HEK293T (cell line): Measurements from ENCODE around the gene TTLL12.

Source experiments
- CTCF ChIA-PET: fragments of 350-600 bp; formaldehyde crosslinking; extraction: SDS; loops from one replicate; lab custom pipeline; 2021; ENCODE audit warnings: antibody characterized with exemption, inconsistent platforms; lab: Yijun Ruan, JAX
- POLR2A ChIA-PET: fragments of 350-600 bp; formaldehyde crosslinking; extraction: SDS; loops from one replicate; lab custom pipeline; 2020; ENCODE audit warnings: antibody characterized with exemption, inconsistent platforms; lab: Yijun Ruan, JAX
- DNase-seq: peaks from one replicate; pipeline ENCODE4 v3.0.0; 2012; ENCODE audit warnings: mixed read lengths; ENCODE audit errors: extremely low spot score
- ARNT ChIP-seq: fragments of 450-650 bp; IDR thresholded peaks from 2 replicates; pipeline ENCODE4 v1.6.1; 2017; ENCODE audit warnings: mild to moderate bottlenecking
- BHLHE40 ChIP-seq: fragments of 450-650 bp; IDR thresholded peaks from 2 replicates; pipeline ENCODE4 v1.6.1; 2016; ENCODE audit warnings: mild to moderate bottlenecking, moderate library complexity, borderline replicate concordance
- CTBP1 ChIP-seq: fragments of 450-650 bp; IDR thresholded peaks from 2 replicates; pipeline ENCODE4 v1.6.1; 2016; ENCODE audit warnings: borderline replicate concordance
- ELF4 ChIP-seq: fragments of 450-650 bp; IDR thresholded peaks from 2 replicates; pipeline ENCODE4 v1.6.1; 2017; ENCODE audit warnings: antibody characterized with exemption
- FOXA1 ChIP-seq: fragments of 450-650 bp; IDR thresholded peaks from 2 replicates; pipeline ENCODE4 v1.6.1; 2016; ENCODE audit warnings: mild to moderate bottlenecking
- FOXK2 ChIP-seq: fragments of 450-650 bp; IDR thresholded peaks from 2 replicates; pipeline ENCODE4 v1.6.1; 2016; ENCODE audit warnings: mild to moderate bottlenecking
- FOXM1 ChIP-seq: fragments of 450-650 bp; IDR thresholded peaks from 2 replicates; pipeline ENCODE4 v1.6.1; 2017; ENCODE audit warnings: mild to moderate bottlenecking, borderline replicate concordance
- HDGF ChIP-seq: fragments of 450-650 bp; IDR thresholded peaks from 2 replicates; pipeline ENCODE4 v1.6.1; 2017; ENCODE audit warnings: antibody characterized with exemption, borderline replicate concordance
- L3MBTL2 ChIP-seq: fragments of 450-650 bp; conservative IDR thresholded peaks from 2 replicates; pipeline ENCODE4 v1.6.1; 2016; ENCODE audit warnings: mild to moderate bottlenecking
- LEF1 ChIP-seq: fragments of 450-650 bp; IDR thresholded peaks from 2 replicates; pipeline ENCODE4 v1.6.1; 2017; ENCODE audit warnings: mild to moderate bottlenecking, borderline replicate concordance
- NFRKB ChIP-seq: fragments of 450-650 bp; IDR thresholded peaks from 2 replicates; pipeline ENCODE4 v1.6.1; 2016; ENCODE audit warnings: mild to moderate bottlenecking, moderate library complexity
- PKNOX1 ChIP-seq: fragments of 450-650 bp; IDR thresholded peaks from 2 replicates; pipeline ENCODE4 v1.6.1; 2016
- SP1 ChIP-seq: fragments of 450-650 bp; IDR thresholded peaks from 2 replicates; pipeline ENCODE4 v1.6.1; 2017
- SUZ12 ChIP-seq: fragments of 450-650 bp; IDR thresholded peaks from 2 replicates; pipeline ENCODE4 v1.6.1; 2016; ENCODE audit warnings: mild to moderate bottlenecking
- TARDBP ChIP-seq: fragments of 450-650 bp; IDR thresholded peaks from 2 replicates; pipeline ENCODE4 v1.6.1; 2016
- ZNF384 ChIP-seq: fragments of 450-650 bp; IDR thresholded peaks from 2 replicates; pipeline ENCODE4 v1.6.1; 2016

TTLL12 gene

GRCh38 chr22:43220625-43221380 lies 33.9 kb upstream of the TTLL12 start:
- DNase-seq = no peak
- CTCF ChIA-PET = interaction anchor here (1.1 to 2.2 kb wide), 2 partner anchors 11 to 33 kb away, joined by 3 to 9 read pairs; no protein-coding TSS in a partner anchor
- POLR2A ChIA-PET = no interaction called here
- TF ChIP-seq PKNOX1 (no peak), ELF4 (no peak), TARDBP (no peak), LEF1 (no peak), SUZ12 (no peak), BHLHE40 (no peak), FOXM1 (no peak), ARNT (no peak), L3MBTL2 (no peak), NFRKB (no peak), FOXA1 (no peak), SP1 (no peak), ZNF384 (no peak), CTBP1 (no peak), FOXK2 (no peak), HDGF (no peak)

DNA sequence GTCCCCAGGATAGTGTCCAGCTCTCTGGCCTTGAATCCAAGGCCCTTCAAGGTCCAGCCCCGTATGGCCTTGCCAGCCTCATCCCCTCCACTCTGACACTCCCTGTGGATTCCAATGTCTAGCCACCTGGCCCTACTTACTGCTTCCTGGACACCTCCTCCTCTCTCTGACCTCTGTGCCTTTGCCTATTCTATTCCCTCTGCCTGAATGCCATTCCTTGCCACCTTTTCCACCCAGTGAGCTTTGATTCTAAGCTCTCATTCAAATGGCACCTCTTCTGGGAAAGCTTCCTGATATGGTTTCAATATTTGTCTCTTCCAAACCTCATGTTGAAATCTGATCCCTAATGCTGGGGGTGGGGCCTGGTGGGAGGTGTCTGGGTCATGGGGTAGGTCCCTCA lies 31.9 kb upstream of the TTLL12 start:
- TF ChIP-seq TARDBP (no peak), ARNT (no peak), FOXM1 (no peak), ELF4 (no peak), PKNOX1 (no peak), SP1 (no peak), ZNF384 (no peak), L3MBTL2 (no peak), BHLHE40 (no peak), HDGF (no peak), FOXA1 (no peak), NFRKB (no peak), FOXK2 (no peak), LEF1 (no peak), CTBP1 (no peak)
- ChIA-PET POLR2A (interaction anchor here (1.2 kb wide), 1 partner anchor 31 kb away, joined by 4 read pairs; no protein-coding TSS in a partner anchor), CTCF (interaction anchor here (0.6 to 1.3 kb wide), 2 partner anchors 9 to 1065 kb away, joined by 3 to 5 read pairs; no protein-coding TSS in a partner anchor)
- DNase-seq = no peak

GRCh38 chr22:43217285-43218030 lies 30.5 kb upstream of the TTLL12 start:
- ChIA-PET CTCF (no interaction called here), POLR2A (interaction anchor here (4.6 kb wide), 1 partner anchor 30 kb away, joined by 25 read pairs; the partner anchor contains the start of gene TTLL12)
- DNase-seq = no peak
- TF ChIP-seq PKNOX1 (no peak), L3MBTL2 (no peak), LEF1 (no peak), ARNT (no peak), FOXM1 (no peak), ELF4 (no peak), ZNF384 (no peak), SUZ12 (no peak), CTBP1 (no peak), HDGF (no peak), SP1 (no peak), TARDBP (no peak), NFRKB (no peak), BHLHE40 (no peak), FOXA1 (no peak), FOXK2 (no peak)

DNA sequence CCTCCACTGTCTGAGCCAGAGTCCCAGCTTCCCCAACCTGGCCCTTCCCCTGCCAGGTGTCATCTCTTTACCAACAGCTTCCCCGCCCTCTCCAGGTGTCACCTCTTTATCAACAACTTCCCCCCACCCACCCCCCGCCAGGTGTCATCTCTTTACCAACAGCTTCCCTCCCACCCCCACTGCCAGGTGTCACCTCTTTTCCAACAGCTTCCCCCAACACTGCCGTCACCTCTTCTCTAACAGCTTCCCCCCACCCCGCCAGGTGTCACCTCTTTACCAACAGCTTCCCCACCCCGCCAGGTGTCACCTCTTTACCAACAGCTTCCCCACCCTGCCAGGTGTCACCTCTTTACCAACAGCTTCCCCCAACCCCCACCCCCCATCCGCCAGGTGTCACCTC lies 29.8 kb upstream of the TTLL12 start:
- POLR2A ChIA-PET = interaction anchor here (4.6 kb wide), 1 partner anchor 30 kb away, joined by 25 read pairs; the partner anchor contains the start of gene TTLL12
- TF ChIP-seq FOXM1 (no peak), SUZ12 (no peak), TARDBP (no peak), HDGF (no peak), PKNOX1 (no peak)
- CTCF ChIA-PET = no interaction called here
- no peak for DNase-seq

- ChIA-PET CTCF (interaction anchor here (1.5 kb wide), 1 partner anchor 15 kb away, joined by 6 read pairs; no protein-coding TSS in a partner anchor), POLR2A (interaction anchor here (4.6 kb wide), 1 partner anchor 27 kb away, joined by 25 read pairs; the partner anchor contains the start of gene TTLL12)
- no peak for TF ChIP-seq CTBP1
- no peak for TF ChIP-seq LEF1
- no peak for TF ChIP-seq FOXK2
- no peak for TF ChIP-seq ZNF384
- no peak for TF ChIP-seq L3MBTL2
- TF ChIP-seq FOXA1 = no peak
- TF ChIP-seq HDGF = no peak
- TF ChIP-seq BHLHE40 = no peak
- no peak for TF ChIP-seq NFRKB
- no peak for TF ChIP-seq SUZ12
- no peak for TF ChIP-seq ELF4
- no peak for TF ChIP-seq TARDBP
- TF ChIP-seq ARNT = no peak
- TF ChIP-seq PKNOX1 = no peak
- TF ChIP-seq FOXM1 = no peak
- TF ChIP-seq SP1 = no peak
- DNase-seq = no peak
Measured at GRCh38 chr22:43213962-43214361, 27.0 kb upstream of the TTLL12 start.
